ENCODE data around the gene GJD3.

- TF ChIP-seq CTCF (IDR thresholded peaks at IDR 0.05) (no peak), EZH2phosphoT487 (IDR thresholded peaks at IDR 0.05) (no peak), EZH2 (IDR thresholded peaks at IDR 0.05) (no peak)
Observed at GRCh38 chr17:40335620-40336019, 28.9 kb downstream of the GJD3 start.

Data from neural progenitor cell (in vitro differentiated cells).